H54 (cell line): ENCODE data around the gene SFTPD.
"Not testable (repeated sequence)": the region's sequence is repeated elsewhere in the genome, so short reads cannot be mapped to it uniquely, and the experiment has no call there.

Experiments
- DNase-seq: peaks from one replicate; pipeline ENCODE4 v3.0.0; 2011; ENCODE audit warnings: low spot score, mixed read lengths; ENCODE audit not compliant: insufficient read length
- FAIRE-seq: peaks from 3 replicates; lab custom pipeline; 2011; peaks lifted over from hg19 to GRCh38; lab: Jason Lieb, UNC
- POLR2A ChIP-seq: IDR thresholded peaks from 2 replicates; pipeline ENCODE4 v1.6.1; 2011; ENCODE audit warnings: low read depth, mild to moderate bottlenecking, low read length

The SFTPD gene

DNA sequence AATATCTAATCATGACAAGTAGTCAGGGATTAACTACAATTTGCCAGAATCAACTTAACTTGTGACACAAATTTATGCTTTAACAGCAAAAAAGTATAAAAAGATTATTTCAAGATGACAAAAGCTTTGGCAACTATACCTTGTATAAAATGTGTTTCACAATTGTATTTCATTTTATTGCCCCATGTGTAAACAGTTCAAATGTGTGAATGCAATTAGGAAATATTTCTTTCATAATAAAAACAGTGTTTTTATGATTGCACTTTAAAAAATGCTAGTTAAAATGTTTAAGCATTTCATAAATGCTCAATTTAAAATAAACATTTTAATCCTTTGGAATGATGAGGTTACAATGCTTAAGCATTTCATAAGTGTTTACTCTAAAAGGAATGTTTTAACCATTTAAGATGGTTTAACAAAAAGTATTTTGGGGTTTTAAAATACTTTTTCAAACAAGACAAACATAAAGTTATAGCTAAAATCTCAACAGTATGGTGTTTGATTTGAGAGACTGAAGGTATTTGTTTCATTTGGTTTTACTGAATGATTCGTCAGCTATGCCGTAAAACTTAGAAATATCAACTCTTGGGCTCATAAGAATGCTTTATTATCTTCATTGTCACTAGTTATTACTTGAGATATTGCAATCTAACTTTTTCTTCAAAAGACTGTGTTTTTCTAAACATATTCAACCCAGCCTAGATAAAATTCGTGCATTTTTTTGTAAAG is 50.1 kb downstream of the SFTPD start:
- FAIRE-seq = peak; percentile 82
- no peak for TF ChIP-seq POLR2A
- DNase-seq = no peak

DNA sequence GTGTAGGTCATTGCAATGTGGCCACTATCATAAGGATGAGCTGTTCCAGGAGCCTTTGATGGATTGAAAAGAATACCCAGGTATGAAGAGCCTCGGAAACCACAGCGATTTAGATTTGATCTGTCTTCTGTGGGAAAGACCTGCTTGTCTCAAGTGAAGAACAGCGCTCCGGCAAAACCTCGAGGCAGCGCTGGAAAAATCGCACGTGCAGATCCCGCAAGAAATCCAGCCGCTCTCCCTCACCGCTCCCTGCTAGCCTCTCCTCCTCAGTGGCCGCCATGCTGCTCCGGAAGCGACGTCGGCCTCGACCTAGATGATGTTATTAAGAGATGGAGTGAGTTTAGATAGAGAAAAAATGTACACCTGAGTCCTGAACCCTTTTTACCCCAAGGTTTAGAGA is 56.0 kb downstream of the SFTPD start:
- FAIRE-seq, DNase-seq: not testable (repeated sequence)

DNA sequence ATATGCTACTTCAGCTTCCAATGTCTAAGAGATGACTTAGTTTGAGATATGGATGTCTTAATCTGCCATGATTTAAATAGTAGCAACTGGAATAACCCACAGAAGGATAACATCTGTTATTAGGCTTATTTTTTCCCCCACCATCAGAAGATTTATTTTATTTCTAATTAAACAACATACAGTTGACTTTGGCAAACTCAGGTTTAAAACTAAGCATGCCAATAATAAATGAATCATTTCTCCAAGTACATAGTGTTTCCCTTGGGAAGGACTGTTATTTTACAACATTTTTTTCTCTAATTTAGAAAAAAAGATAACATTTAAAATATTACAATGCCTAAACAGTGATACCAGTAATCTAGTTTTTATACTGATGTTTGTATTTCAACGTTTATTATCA is 58.4 kb downstream of the SFTPD start:
- DNase-seq = no peak
- FAIRE-seq = no peak
- TF ChIP-seq POLR2A = no peak

DNA sequence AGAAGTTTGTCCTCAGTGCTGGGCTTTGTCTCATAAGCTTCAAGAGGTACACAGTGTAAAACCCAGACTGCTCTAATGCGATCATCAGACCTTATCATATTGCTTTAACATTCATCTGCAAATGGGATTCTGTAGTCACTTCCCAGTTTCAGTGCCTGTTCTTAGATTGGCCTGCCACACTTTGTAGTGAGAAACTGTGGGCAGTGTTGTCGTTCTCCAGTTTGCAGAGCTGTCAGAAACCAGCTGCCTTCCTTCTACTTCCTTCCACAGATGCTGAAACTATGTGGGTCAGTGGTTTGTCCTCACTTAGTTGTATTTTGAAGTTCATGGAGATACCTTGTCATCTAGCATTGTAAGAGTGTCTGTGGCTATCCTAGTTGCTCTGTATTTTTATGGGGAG is 59.9 kb downstream of the SFTPD start:
- peak; percentile 88 for FAIRE-seq
- not testable (repeated sequence) for DNase-seq
